ENCODE data around the gene CCN6. TPM values are rescaled to one million over a fixed set of nuclear protein-coding genes. Genes with fewer than 3 reads are reported as not detected.

The CCN6 gene
- total RNA-seq, 1 donor from 2014 or later = not detected

DNA sequence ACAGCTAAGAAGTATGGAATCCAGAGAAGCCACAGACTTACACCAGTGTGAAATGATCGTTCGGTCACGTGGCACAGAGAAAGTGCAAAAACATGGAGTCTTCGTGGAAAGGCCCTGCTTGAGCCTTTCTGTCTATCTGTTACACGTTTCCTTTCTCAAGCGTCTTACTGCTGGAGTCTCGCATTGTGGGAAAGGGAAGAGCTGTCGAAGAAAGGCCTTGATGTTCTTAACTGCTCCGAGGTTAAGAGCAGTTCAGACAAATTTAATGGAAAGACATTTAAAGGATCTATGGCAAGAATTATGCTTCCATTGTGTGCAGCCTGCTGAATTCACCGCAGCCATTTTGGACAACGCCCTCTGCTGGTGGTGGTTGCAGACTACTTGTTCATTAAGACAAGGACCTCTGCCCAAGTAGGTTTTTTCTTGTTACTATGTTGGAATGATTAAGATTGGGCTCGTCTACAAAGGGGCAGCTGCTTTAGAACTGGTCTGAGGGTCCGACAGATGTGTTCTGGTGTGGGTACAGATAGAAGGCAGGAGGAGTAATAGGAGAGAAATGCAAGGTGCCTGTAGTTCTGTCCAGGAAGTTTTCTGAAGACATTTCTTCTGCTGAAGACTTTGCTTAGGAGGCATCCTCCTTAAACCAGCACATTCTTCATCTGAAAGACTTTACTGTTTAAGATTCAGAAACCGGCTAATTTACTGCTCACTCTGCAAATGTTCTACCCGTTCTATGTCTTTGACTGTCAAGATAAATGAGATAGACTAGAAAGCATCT is 24.7 kb upstream of the CCN6 start:
- H3K36me3 ChIP-seq = no peaks in the 10 kb centered on the region
- peak overlapping the region; percentile 67 for H3K27ac ChIP-seq
- H3K9me3 ChIP-seq = no peaks in the 10 kb centered on the region
- no peaks in the 10 kb centered on the region for H3K27me3 ChIP-seq
- no peak overlapping the region for H3K4me3 ChIP-seq
- no peak for DNase-seq (ENCODE audit: extremely low spot score in 2 of 2)
- peaks cover 14% of the 10 kb centered on the region for H3K4me1 ChIP-seq
- intact Hi-C loops (cut with DNase I) = no loop called here
- no peak for TF ChIP-seq POLR2AphosphoS5 (IDR thresholded peaks at IDR 0.05; ENCODE audit: insufficient read depth in 1 of 2, low read depth in 1 of 2)
- TF ChIP-seq, protein P1, sequence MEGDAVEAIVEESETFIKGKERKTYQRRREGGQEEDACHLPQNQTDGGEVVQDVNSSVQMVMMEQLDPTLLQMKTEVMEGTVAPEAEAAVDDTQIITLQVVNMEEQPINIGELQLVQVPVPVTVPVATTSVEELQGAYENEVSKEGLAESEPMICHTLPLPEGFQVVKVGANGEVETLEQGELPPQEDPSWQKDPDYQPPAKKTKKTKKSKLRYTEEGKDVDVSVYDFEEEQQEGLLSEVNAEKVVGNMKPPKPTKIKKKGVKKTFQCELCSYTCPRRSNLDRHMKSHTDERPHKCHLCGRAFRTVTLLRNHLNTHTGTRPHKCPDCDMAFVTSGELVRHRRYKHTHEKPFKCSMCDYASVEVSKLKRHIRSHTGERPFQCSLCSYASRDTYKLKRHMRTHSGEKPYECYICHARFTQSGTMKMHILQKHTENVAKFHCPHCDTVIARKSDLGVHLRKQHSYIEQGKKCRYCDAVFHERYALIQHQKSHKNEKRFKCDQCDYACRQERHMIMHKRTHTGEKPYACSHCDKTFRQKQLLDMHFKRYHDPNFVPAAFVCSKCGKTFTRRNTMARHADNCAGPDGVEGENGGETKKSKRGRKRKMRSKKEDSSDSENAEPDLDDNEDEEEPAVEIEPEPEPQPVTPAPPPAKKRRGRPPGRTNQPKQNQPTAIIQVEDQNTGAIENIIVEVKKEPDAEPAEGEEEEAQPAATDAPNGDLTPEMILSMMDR (IDR thresholded peaks at IDR 0.05) = peak in 1 of 3 experiments; percentile 31

DNA sequence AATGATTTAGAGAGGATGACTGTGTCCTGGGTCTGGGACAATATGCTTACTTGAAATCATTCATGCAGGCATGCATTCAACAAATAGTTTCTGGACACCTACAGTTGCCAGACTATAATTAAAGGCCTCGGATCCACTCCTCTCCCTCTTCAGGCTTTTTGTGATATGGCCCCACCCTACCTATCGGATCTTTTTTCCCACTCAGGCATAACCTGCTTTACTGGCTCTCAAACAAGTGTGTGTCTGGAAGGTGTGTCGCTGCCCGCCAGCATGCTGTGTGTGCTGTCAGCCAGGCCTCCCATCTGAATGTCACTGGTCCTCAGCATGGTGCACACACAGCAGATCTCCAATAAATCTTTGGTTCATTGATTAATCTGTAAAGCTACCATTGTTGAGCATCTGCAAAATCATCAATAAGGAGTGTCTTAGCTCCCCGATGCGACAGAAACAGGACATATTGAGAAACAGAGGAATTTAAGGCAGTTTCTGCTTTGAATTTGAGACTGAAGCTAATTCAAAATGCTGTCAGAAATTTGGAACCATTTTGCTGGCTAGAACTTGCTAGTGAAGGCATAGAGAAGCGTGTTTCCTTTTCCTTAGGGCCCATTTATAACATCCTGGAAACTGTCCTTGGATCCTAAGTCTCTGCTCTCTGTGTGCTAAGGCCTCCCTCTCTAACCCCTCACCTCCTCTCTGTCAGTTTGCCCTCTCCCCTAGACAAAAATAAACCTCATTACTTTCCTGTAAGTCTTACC is 23.5 kb upstream of the CCN6 start:
- intact Hi-C loops (cut with DNase I) = loop anchor here (10.0 kb wide), 1 partner anchor 426 kb away; the partner anchor contains the start of gene TRAF3IP2

DNA sequence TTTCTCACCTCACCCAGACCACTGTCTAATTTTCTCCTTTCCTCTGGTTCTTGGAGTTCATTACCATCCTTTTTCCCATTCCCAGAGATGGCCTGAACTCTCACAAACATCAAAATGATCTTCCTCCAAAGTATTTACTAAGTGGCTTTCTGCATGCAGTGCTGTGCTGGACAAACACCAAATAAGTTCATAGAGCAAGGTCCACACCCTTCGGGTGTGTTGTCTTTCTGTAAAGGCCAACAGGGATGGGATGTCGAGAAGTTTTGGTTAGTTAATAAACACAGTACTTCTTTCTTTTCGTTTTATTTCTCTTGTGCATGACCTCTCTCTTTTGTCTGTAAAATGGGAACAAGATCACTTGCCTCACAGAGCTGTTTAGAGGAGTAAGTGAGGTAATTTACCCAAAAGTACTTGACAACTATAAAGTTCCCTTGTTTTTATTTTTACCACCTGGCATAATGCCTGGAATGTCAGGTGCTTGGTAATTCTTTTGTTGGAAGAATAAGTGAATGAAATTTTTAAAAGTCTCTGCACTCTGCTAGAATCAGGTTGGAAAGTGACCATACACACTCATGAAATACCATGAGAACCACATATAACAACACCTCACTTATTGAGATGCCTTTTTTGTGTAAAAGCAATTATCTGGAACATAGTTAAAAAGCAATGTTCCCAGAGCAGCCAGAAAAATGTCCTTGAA is 22.8 kb upstream of the CCN6 start:
- TF ChIP-seq, protein P1 (IDR thresholded peaks at IDR 0.05) = no peak
- no peak for TF ChIP-seq POLR2AphosphoS5 (IDR thresholded peaks at IDR 0.05; ENCODE audit: insufficient read depth in 1 of 2, low read depth in 1 of 2)
- no peak for TF ChIP-seq POLR2A (IDR thresholded peaks at IDR 0.05)
- peaks cover 14% of the 10 kb centered on the region for H3K4me1 ChIP-seq
- no peaks in the 10 kb centered on the region for H3K9me3 ChIP-seq
- H3K27me3 ChIP-seq = no peaks in the 10 kb centered on the region
- intact Hi-C loops (cut with DNase I) = loop anchor here (10.0 kb wide), 1 partner anchor 426 kb away; the partner anchor contains the start of gene TRAF3IP2
- no peak for DNase-seq (ENCODE audit: extremely low spot score in 2 of 2)
- H3K36me3 ChIP-seq = no peaks in the 10 kb centered on the region
- H3K4me3 ChIP-seq = no peak overlapping the region
- H3K27ac ChIP-seq = peak overlapping the region; percentile 67

More for the DNA sequence above, 23.5 kb upstream of the CCN6 start:
- Histone ChIP-seq H3K27me3 (no peaks in the 10 kb centered on the region), H3K4me3 (no peak overlapping the region), H3K4me1 (peaks cover 14% of the 10 kb centered on the region), H3K9me3 (no peaks in the 10 kb centered on the region), H3K36me3 (no peaks in the 10 kb centered on the region), H3K27ac (peak overlapping the region; percentile 67)
- TF ChIP-seq, protein P1 (IDR thresholded peaks at IDR 0.05) = no peak
- no peak for TF ChIP-seq POLR2AphosphoS5 (IDR thresholded peaks at IDR 0.05; ENCODE audit: insufficient read depth in 1 of 2, low read depth in 1 of 2)
- no peak for TF ChIP-seq POLR2A (IDR thresholded peaks at IDR 0.05)
- DNase-seq (ENCODE audit: extremely low spot score in 2 of 2) = no peak

- Histone ChIP-seq H3K27me3 (no peaks in the 10 kb centered on the region), H3K4me1 (peaks cover 14% of the 10 kb centered on the region), H3K9me3 (no peaks in the 10 kb centered on the region), H3K36me3 (no peaks in the 10 kb centered on the region), H3K4me3 (no peak overlapping the region), H3K27ac (no peak overlapping the region)
- TF ChIP-seq, protein P1 (IDR thresholded peaks at IDR 0.05) = no peak
- TF ChIP-seq POLR2AphosphoS5 (IDR thresholded peaks at IDR 0.05; ENCODE audit: insufficient read depth in 1 of 2, low read depth in 1 of 2) (no peak), POLR2A (IDR thresholded peaks at IDR 0.05) (no peak)
- no peak for DNase-seq (ENCODE audit: extremely low spot score in 2 of 2)
- intact Hi-C loops (cut with DNase I) = loop anchor here (10.0 kb wide), 1 partner anchor 427 kb away; the partner anchor contains the start of gene TRAF3IP2
These were observed 21.9 kb upstream of the CCN6 start for GRCh38 chr6:112031960-112032359.

Data from vagina (tissue), 2 donors.